ENCODE data around the gene LRMDA.

DNA sequence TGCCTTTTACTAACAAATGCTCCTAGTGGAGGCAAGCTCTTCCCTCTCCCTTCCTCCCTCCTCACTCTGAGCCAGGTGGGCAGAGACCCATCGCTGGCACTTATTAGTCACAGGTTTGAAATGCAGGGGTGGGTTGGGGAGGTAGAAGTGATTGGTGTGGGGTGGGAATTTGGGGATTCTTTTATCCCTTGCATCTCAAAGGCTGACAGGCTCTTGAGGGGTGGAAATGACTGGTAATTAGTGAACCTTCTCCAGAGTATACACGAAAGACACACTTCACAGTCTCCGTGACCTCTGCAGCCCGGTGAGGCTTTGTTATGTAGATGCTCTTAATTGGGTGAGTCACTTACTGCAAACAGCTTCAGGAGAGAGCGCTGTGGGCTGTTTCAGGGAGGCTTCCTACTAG is 13.9 kb upstream of the LRMDA start:
- TF ChIP-seq SIN3A (IDR thresholded peaks at IDR 0.05; ENCODE audit: low read depth): no peak
- no peak for TF ChIP-seq POLR2AphosphoS5 (IDR thresholded peaks at IDR 0.05; ENCODE audit: low read depth, low read length)
- TF ChIP-seq, protein P1, sequence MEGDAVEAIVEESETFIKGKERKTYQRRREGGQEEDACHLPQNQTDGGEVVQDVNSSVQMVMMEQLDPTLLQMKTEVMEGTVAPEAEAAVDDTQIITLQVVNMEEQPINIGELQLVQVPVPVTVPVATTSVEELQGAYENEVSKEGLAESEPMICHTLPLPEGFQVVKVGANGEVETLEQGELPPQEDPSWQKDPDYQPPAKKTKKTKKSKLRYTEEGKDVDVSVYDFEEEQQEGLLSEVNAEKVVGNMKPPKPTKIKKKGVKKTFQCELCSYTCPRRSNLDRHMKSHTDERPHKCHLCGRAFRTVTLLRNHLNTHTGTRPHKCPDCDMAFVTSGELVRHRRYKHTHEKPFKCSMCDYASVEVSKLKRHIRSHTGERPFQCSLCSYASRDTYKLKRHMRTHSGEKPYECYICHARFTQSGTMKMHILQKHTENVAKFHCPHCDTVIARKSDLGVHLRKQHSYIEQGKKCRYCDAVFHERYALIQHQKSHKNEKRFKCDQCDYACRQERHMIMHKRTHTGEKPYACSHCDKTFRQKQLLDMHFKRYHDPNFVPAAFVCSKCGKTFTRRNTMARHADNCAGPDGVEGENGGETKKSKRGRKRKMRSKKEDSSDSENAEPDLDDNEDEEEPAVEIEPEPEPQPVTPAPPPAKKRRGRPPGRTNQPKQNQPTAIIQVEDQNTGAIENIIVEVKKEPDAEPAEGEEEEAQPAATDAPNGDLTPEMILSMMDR (IDR thresholded peaks at IDR 0.05 in 2 of 3, conservative IDR thresholded peaks at IDR 0.05 in 1 of 3; ENCODE audit: borderline replicate concordance in 1 of 3, insufficient read depth in 1 of 3, low read depth in 2 of 3, low read length in 2 of 3): no peak
- TF ChIP-seq EZH2phosphoT487 (IDR thresholded peaks at IDR 0.05; ENCODE audit: borderline replicate concordance): no peak
- TF ChIP-seq, protein P2, sequence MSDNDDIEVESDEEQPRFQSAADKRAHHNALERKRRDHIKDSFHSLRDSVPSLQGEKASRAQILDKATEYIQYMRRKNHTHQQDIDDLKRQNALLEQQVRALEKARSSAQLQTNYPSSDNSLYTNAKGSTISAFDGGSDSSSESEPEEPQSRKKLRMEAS (IDR thresholded peaks at IDR 0.05): no peak
- no peak for TF ChIP-seq CBX3 (IDR thresholded peaks at IDR 0.05; ENCODE audit: low read depth)
- no peak for TF ChIP-seq YY1 (IDR thresholded peaks at IDR 0.05; ENCODE audit: extremely low read depth, insufficient replicate concordance, low read depth, low read length)
- TF ChIP-seq ZNF274 (IDR thresholded peaks at IDR 0.05; ENCODE audit: low read depth, low read length): no peak
- no peak for TF ChIP-seq SP1 (IDR thresholded peaks at IDR 0.05; ENCODE audit: low read depth)
- no peak for TF ChIP-seq RAD21 (IDR thresholded peaks at IDR 0.05; ENCODE audit: low read depth)
- TF ChIP-seq POLR2A (IDR thresholded peaks at IDR 0.05; ENCODE audit: borderline replicate concordance, extremely low read depth, insufficient read depth, insufficient read length): no peak

Measured in HCT116 (cell line).